Measurements from ENCODE around the gene KRTAP12-3.
"Not testable (repeated sequence)": the region's sequence is repeated elsewhere in the genome, so short reads cannot be mapped to it uniquely, and the experiment has no call there.

The KRTAP12-3 gene

GRCh38 chr21:44657635-44658540, at the start of gene KRTAP12-3:
Gene KRTAP12-3, plus strand, starts transcription at chr21:44657932. Its CDS starts 48 bp downstream, at chr21:44657980.
- no peak for DNase-seq

- DNase-seq, result no peak
Measured at GRCh38 chr21:44609193-44609592, 48.5 kb upstream of the KRTAP12-3 start.

GRCh38 chr21:44610157-44610843, 47.4 kb upstream of the KRTAP12-3 start:
- not testable (repeated sequence) for DNase-seq

GRCh38 chr21:44611551-44611950, 46.2 kb upstream of the KRTAP12-3 start:
- DNase-seq, result no peak

GRCh38 chr21:44612029-44612486, 45.7 kb upstream of the KRTAP12-3 start, which contains the start of gene KRTAP10-8:
Gene KRTAP10-8, plus strand, starts transcription at chr21:44612079. Its CDS starts 22 bp downstream, at chr21:44612101.
- DNase-seq, result no peak

GRCh38 chr21:44612669-44613229, 45.0 kb upstream of the KRTAP12-3 start:
- DNase-seq, result no peak

GRCh38 chr21:44613386-44614155, 44.2 kb upstream of the KRTAP12-3 start:
- DNase-seq, result no peak

- DNase-seq, result no peak
Measured at GRCh38 chr21:44614161-44614631, 43.5 kb upstream of the KRTAP12-3 start.

- DNase-seq, result no peak
Measured at GRCh38 chr21:44614961-44615391, 42.8 kb upstream of the KRTAP12-3 start.

GRCh38 chr21:44615466-44615865, 42.3 kb upstream of the KRTAP12-3 start:
- DNase-seq, result no peak

GRCh38 chr21:44615911-44616590, 41.7 kb upstream of the KRTAP12-3 start:
- DNase-seq, result no peak

- no peak for DNase-seq
Measured at GRCh38 chr21:44616591-44616926, 41.2 kb upstream of the KRTAP12-3 start.

- DNase-seq, result no peak
Measured at GRCh38 chr21:44617071-44617501, 40.6 kb upstream of the KRTAP12-3 start.

- no peak for DNase-seq
Measured at GRCh38 chr21:44618504-44618903, 39.2 kb upstream of the KRTAP12-3 start.

GRCh38 chr21:44618909-44619308, 38.8 kb upstream of the KRTAP12-3 start:
- DNase-seq, result no peak

GRCh38 chr21:44619886-44620285, 37.8 kb upstream of the KRTAP12-3 start:
- DNase-seq, result no peak

- DNase-seq, result no peak
Measured at GRCh38 chr21:44623575-44623974, 34.2 kb upstream of the KRTAP12-3 start.

GRCh38 chr21:44625756-44626155, 32.0 kb upstream of the KRTAP12-3 start:
- no peak for DNase-seq

GRCh38 chr21:44626262-44626661, 31.5 kb upstream of the KRTAP12-3 start:
- DNase-seq, result no peak

- no peak for DNase-seq
Measured at GRCh38 chr21:44626673-44627143, 31.0 kb upstream of the KRTAP12-3 start, which contains the start of gene KRTAP10-9. Gene KRTAP10-9, plus strand, starts transcription at chr21:44627093. Its CDS starts 79 bp downstream, at chr21:44627172.

- DNase-seq, result not testable (repeated sequence)
Measured at GRCh38 chr21:44627181-44627822, 30.4 kb upstream of the KRTAP12-3 start.
